ENCODE data around the gene ST7L.

GRCh38 chr1:112620377-112620695 lies 1.4 kb upstream of the ST7L start:
- TF ChIP-seq POLR2AphosphoS5 (IDR thresholded peaks at IDR 0.05; ENCODE audit: low read depth, low read length) (no peak), POU2F2 (IDR thresholded peaks at IDR 0.05; ENCODE audit: low read depth, low read length) (no peak)

Data from GM12891 (cell line).